Upper lobe of left lung (tissue), 6 donors: ENCODE results near the gene PDSS2. TPM values are rescaled to one million over a fixed set of nuclear protein-coding genes. Genes with fewer than 3 reads are reported as not detected.
A peak's percentile ranks its signal among the peaks of the same experiment; 100 is the strongest.

ENCODE experiments used
- ATAC-seq, 2 donors: fragments of 200-7000 bp; cut with Tn5 transposase; one replicate each; pipeline ENCODE4 v1.9.1; 2022; ENCODE audit warnings: mild to moderate bottlenecking in 2 of 2, moderate library complexity in 2 of 2; ENCODE audit not compliant: low FRiP score in 2 of 2
- DNase-seq, 2 donors: peaks; one replicate each; pipeline ENCODE4 v3.0.0-alpha.2; 2019 to 2020
- H3K27ac ChIP-seq, 4 donors: fragments of 200-600 bp; sonication (generic); one replicate each; pipeline ENCODE4 v1.5.1; 2016 to 2019
- H3K27me3 ChIP-seq, 4 donors: fragments of 200-600 bp; sonication (generic); one replicate each; pipeline ENCODE4 v1.5.1; 2017 to 2019
- H3K36me3 ChIP-seq, 4 donors: fragments of 200-600 bp; sonication (generic); one replicate each; pipeline ENCODE4 v1.5.1; 2016 to 2019
- H3K4me1 ChIP-seq, 4 donors: fragments of 200-600 bp; sonication (generic); one replicate each; pipeline ENCODE4 v1.5.1; 2018 to 2019
- H3K4me3 ChIP-seq, 4 donors: fragments of 200-600 bp; sonication (generic); one replicate each; pipeline ENCODE4 v1.5.1; 2017 to 2019; ENCODE audit warnings: mild to moderate bottlenecking in 2 of 4, moderate library complexity in 1 of 4
- H3K9me3 ChIP-seq, 4 donors: fragments of 200-600 bp; sonication (generic); one replicate each; pipeline ENCODE4 v1.5.1; 2018 to 2019
- CTCF ChIP-seq, 6 experiments: fragments of 450-650 bp in 4 of 6; fragments of 200-600 bp in 2 of 6; sonication (generic) in 2 of 6; IDR thresholded peaks; one replicate each; pipeline ENCODE4 v1.5.1; 2016 to 2019; ENCODE audit warnings: antibody characterized with exemption in 6 of 6
- EP300 ChIP-seq, 4 donors: sonication (generic); formaldehyde crosslinking; IDR thresholded peaks; one replicate each; pipeline ENCODE4 v1.5.1; 2017; ENCODE audit warnings: antibody characterized with exemption in 4 of 4, control low read depth in 2 of 4
- POLR2A ChIP-seq, 4 donors: fragments of 450-650 bp; IDR thresholded peaks; one replicate each; pipeline ENCODE4 v1.5.1; 2016 to 2017; ENCODE audit warnings: antibody characterized with exemption in 4 of 4, mild to moderate bottlenecking in 2 of 4
- POLR2AphosphoS5 ChIP-seq, 2 donors: sonication (generic); formaldehyde crosslinking; IDR thresholded peaks; one replicate each; pipeline ENCODE4 v1.5.1; 2017; ENCODE audit warnings: antibody characterized with exemption in 2 of 2
- WGBS, 2 donors: methylation state at CpG; one replicate each; pipeline ENCODE4 v1.1.5; 2017 to 2018; 5-methylcytosine and 5-hydroxymethylcytosine counted together
- total RNA-seq, 6 donors: library from RNA; depleted of rRNA in 4 of 6; stranded (reverse); fragments of >200 nt in 4 of 6; gene quantifications; one replicate each; pipeline versions ENCODE4 v1.1.0 to v1.2.1, GENCODE V29; 2016 to 2021
- donor health status: DM: no; HTN: no; CAD: no; lungs with moderate emphysema.
- donor health status: DM: no; HTN: yes; CAD: no; lungs with severe emphysema.

PDSS2 gene
- total RNA-seq, 6 donors from 2014 or later = 5.1 to 20.9 (median 15.0) TPM

- no peak for ATAC-seq
- H3K36me3 ChIP-seq = no peaks in the 10 kb centered on the region
- no peak for DNase-seq
- H3K4me1 ChIP-seq = peaks cover 0 to 5% (median 0%) of the 10 kb centered on the region in 4 donors
- H3K27me3 ChIP-seq = no peaks in the 10 kb centered on the region
- H3K27ac ChIP-seq = no peak overlapping the region
- no peaks in the 10 kb centered on the region for H3K9me3 ChIP-seq
- TF ChIP-seq POLR2A (IDR thresholded peaks at IDR 0.05) = no peak
- TF ChIP-seq EP300 (IDR thresholded peaks at IDR 0.05) = no peak
- no peak for TF ChIP-seq CTCF (IDR thresholded peaks at IDR 0.05)
- no peak for TF ChIP-seq POLR2AphosphoS5 (IDR thresholded peaks at IDR 0.05)
- H3K4me3 ChIP-seq = no peak overlapping the region
Observed at GRCh38 chr6:107248147-107248546, 211.2 kb downstream of the PDSS2 start.

GRCh38 chr6:107246972-107247615 is 212.3 kb downstream of the PDSS2 start:
- Histone ChIP-seq H3K9me3 (no peaks in the 10 kb centered on the region), H3K36me3 (no peaks in the 10 kb centered on the region), H3K27me3 (no peaks in the 10 kb centered on the region), H3K4me1 (peaks cover 0 to 9% (median 0%) of the 10 kb centered on the region in 4 donors), H3K4me3 (no peak overlapping the region), H3K27ac (peak overlapping the region; percentile 1 to 74 (median 59))
- 68 to 69% methylated on average over 6 of the region's 6 CpGs for WGBS, 2 donors
- ATAC-seq (peak in 1 of 2 donors; percentile 72), DNase-seq (no peak)
- TF ChIP-seq POLR2A (IDR thresholded peaks at IDR 0.05) = no peak
- peak in 1 of 4 donors; percentile 89 for TF ChIP-seq EP300 (IDR thresholded peaks at IDR 0.05)
- TF ChIP-seq POLR2AphosphoS5 (IDR thresholded peaks at IDR 0.05) = peak in 1 of 2 donors; percentile 37

GRCh38 chr6:107246249-107246971 is 213.0 kb downstream of the PDSS2 start:
- H3K4me3 ChIP-seq = no peak overlapping the region
- H3K9me3 ChIP-seq = no peaks in the 10 kb centered on the region
- ATAC-seq (no peak), DNase-seq (no peak)
- no peaks in the 10 kb centered on the region for H3K36me3 ChIP-seq
- H3K27me3 ChIP-seq = no peaks in the 10 kb centered on the region
- peak overlapping the region; percentile 1 to 74 (median 59) for H3K27ac ChIP-seq
- no peak for TF ChIP-seq EP300 (IDR thresholded peaks at IDR 0.05)
- no peak for TF ChIP-seq POLR2AphosphoS5 (IDR thresholded peaks at IDR 0.05)
- TF ChIP-seq POLR2A (IDR thresholded peaks at IDR 0.05) = no peak
- TF ChIP-seq CTCF (IDR thresholded peaks at IDR 0.05) = no peak
- 81 to 92% methylated on average over 3 of the region's 3 CpGs for WGBS, 2 donors
- H3K4me1 ChIP-seq = peaks cover 0 to 9% (median 0%) of the 10 kb centered on the region in 4 donors

- no peak overlapping the region for H3K27ac ChIP-seq
- no peaks in the 10 kb centered on the region for H3K27me3 ChIP-seq
- 92% methylated on average over 4 of the region's 4 CpGs for WGBS, 2 donors
- H3K9me3 ChIP-seq = no peaks in the 10 kb centered on the region
- no peak for DNase-seq
- no peak overlapping the region for H3K4me3 ChIP-seq
- TF ChIP-seq CTCF (IDR thresholded peaks at IDR 0.05) (no peak), EP300 (IDR thresholded peaks at IDR 0.05) (no peak), POLR2A (IDR thresholded peaks at IDR 0.05) (no peak), POLR2AphosphoS5 (IDR thresholded peaks at IDR 0.05) (no peak)
- no peak for ATAC-seq
- H3K4me1 ChIP-seq = peaks cover 0 to 9% (median 0%) of the 10 kb centered on the region in 4 donors
- H3K36me3 ChIP-seq = no peaks in the 10 kb centered on the region
Observed at GRCh38 chr6:107244742-107245480, 214.5 kb downstream of the PDSS2 start.
